Activated CD4-positive, CD25-positive, alpha-beta regulatory T cell treated with anti-CD3 and anti-CD28 coated beads, Interleukin-2, amount 50 U/mL, for 72 hours (primary cell): Measurements from ENCODE around the gene AMOTL1.

Experiments used
- DNase-seq: peaks from one replicate; pipeline ENCODE4 v3.0.0; 2021

AMOTL1 gene

GRCh38 chr11:94858012-94858705 lies 90.0 kb downstream of the AMOTL1 start:
- no peak for DNase-seq

DNA sequence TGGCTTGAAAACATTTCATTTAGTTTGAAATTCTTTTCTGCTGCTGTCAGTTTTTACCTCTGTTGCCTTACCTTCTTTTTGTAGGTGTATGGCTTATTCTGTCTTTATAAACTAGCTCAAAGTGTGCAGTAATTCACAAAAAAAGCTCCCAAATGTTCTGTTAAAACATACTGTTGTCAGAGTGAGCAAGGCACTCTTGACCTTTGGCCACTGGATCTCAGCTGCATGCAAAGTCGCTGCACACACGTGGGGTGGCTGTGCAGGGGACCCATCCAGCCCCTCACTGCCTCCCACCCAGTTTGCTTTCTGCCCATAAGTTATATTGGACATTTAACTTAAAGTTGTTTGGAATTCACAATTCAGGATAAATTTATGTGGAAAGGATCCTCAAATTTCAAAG lies 92.2 kb downstream of the AMOTL1 start:
- no peak for DNase-seq

GRCh38 chr11:94861306-94861845 lies 93.2 kb downstream of the AMOTL1 start:
- DNase-seq: no peak

GRCh38 chr11:94862926-94863880 lies 95.0 kb downstream of the AMOTL1 start:
- DNase-seq: no peak

GRCh38 chr11:94864506-94865045 lies 96.4 kb downstream of the AMOTL1 start:
- no peak for DNase-seq

DNA sequence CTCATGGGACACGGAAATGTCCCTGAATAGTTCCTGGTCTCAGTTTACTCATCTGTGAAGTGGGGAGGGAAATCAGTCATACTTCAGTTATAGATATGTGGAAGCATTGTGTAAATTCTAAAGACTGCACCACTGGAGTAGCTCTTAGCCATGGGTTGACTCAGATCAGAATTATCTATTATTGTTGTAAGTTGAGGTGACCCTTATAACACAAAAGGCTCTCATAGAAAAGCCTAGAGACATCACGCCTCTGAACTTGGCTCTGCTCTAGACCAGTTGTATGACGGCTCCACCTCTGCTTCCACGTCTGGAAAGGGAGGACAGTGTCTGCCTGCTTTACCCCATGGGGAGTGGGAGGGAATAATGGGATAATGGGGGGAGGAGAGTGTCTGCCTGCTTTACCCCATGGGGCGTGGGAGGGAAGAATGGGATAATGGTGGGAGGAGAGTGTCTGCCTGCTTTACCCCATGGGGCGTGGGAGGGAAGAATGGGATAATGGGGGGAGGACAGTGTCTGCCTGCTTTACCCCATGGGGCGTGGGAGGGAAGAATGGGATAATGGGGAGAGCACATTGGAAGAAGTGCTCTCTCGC lies 98.2 kb downstream of the AMOTL1 start:
- no peak for DNase-seq

GRCh38 chr11:94866936-94867795 lies 99.0 kb downstream of the AMOTL1 start:
- DNase-seq: no peak

DNA sequence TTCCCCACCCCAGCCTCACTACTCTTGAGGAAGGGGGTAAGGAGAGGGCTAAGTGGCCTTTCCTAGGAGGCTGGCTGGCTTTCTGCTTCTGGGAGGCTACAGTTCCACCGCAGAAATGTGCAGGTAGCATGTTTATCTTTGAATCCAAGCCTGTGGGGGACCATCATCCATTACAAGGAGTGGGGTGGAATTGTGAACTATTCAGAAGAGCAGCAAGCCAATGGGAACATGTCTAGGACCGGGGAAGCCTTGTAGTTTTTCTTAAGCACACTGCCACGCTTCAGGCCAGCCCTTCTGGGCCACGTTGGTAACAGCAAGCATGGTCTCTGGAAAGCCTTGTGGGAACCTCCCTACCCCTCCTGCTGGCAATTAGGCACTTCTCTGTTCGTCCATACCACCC lies 100.3 kb downstream of the AMOTL1 start:
- no peak for DNase-seq

DNA sequence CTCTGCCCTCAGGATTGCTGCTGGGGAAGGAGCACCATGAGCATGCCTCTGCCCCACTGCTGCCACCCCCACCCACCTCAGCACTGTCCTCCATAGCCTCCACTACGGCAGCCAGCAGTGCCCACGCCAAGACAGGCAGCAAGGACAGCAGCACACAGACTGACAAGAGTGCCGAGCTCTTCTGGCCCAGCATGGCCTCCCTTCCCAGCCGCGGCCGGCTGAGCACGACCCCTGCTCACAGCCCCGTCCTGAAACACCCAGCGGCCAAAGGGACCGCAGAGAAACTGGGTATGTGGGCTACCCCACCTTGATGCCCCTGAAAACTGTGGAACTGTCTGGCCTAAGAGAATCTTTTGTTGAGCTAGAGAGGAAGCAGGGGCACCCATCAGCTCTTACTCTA lies 101.0 kb downstream of the AMOTL1 start:
- DNase-seq: no peak

- no peak for DNase-seq
These were observed 102.3 kb downstream of the AMOTL1 start for GRCh38 chr11:94870422-94870821.

DNA sequence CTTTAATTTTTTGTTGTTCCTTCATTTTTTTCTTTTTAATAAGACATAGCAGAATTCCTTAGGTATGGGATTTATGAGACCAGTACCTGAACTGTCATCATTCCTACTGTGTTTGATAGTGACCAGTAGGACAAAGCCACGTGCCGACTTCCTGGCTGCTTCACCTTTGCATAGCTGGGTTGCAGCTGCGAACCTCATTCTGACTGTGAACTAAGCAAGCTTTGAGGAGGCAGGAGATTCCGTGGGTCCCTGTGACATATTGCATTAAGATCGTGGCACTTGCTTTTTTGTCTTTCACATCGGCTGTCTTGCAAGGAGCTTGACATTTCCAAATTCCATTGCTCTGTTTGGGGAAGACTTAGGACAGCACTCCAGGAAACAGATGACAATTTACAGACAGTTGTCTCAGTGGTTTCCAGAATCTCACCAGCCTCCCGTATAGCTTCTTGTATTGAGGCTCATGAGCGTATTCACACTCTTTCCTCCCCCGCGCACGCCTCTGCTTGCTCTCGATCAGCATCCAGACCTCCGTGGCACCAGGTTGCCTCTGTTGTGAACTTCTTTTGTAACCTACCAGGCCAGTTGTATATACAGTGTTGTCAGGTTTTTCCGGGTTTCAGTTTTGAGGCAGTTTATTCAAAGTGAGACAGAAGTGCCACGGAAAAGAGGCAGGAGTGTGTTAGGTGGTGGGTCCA lies 103.5 kb downstream of the AMOTL1 start:
- no peak for DNase-seq

- no peak for DNase-seq
These were observed 105.9 kb downstream of the AMOTL1 start for GRCh38 chr11:94873916-94874540.

GRCh38 chr11:94876222-94876621 lies 108.1 kb downstream of the AMOTL1 start:
- DNase-seq: no peak

GRCh38 chr11:94876645-94877442 lies 108.7 kb downstream of the AMOTL1 start:
- peak; percentile 39 for DNase-seq

- DNase-seq: no peak
These were observed 109.5 kb downstream of the AMOTL1 start for GRCh38 chr11:94877443-94878200.

- DNase-seq: no peak
These were observed 110.8 kb downstream of the AMOTL1 start for GRCh38 chr11:94879006-94879405.

GRCh38 chr11:94880216-94880615 lies 112.1 kb downstream of the AMOTL1 start:
- DNase-seq: no peak

DNA sequence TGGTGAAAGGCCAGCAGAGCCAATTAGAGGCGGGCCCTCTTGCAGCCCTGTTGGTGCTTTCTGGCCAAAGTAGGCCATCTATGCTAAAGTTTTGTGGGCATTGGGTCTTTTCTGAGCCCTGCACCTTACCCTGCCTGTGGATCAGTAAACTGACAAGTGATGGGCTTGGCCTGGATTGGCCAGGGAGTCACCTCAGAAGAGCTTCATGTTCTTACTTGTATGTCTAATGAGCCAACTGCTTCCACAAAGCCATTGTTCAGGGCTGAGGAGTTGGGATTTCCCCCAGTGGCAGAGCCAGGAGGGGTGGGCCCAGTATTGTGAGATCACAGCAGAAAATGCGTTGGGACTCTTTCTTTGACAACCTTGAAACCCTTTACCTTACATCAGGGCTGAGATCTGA lies 114.8 kb downstream of the AMOTL1 start:
- no peak for DNase-seq

DNA sequence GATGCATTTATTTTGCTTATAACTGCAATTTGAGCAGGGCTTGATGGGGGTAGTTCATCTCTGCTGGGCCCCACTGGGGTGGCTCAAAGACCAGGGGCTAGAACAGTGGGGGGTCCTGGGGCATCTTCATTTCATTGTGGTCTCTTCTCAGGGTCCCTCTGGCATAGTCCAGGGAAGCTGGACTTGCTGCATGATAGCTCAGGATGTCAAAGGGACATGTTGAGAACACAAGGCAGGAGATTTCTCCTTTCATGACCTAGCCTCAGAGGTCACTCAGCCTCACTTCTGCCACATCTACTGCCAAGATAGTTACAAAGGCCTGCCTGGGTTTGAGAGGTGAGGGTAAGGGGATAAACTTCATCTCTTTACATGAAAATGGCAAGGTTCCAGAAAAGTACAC lies 115.7 kb downstream of the AMOTL1 start:
- no peak for DNase-seq
